SU-DHL-6 (cell line): ENCODE measurements around the gene PDE6D.

Source experiments
- H2AFZ ChIP-seq: fragments of 200-600 bp; sonication (generic); 2 replicates; pipeline ENCODE4 v1.6.1; 2014; ENCODE audit warnings: low read depth, mild to moderate bottlenecking, moderate library complexity, mixed read lengths, antibody characterized with exemption, low read length; ENCODE audit not compliant: severe bottlenecking
- H3F3A ChIP-seq: fragments of 200-600 bp; shearing (Covaris generic); 2 replicates; pipeline ENCODE4 v1.6.0; 2016; ENCODE audit warnings: antibody characterized with exemption, mild to moderate bottlenecking; ENCODE audit not compliant: insufficient read depth
- H3K27ac ChIP-seq: fragments of 200-600 bp; sonication (generic); 2 replicates; pipeline ENCODE4 v1.5.1; 2016; ENCODE audit warnings: low read depth, mild to moderate bottlenecking, low read length, moderate library complexity, mixed read lengths
- H3K27me3 ChIP-seq: fragments of 200-600 bp; sonication (generic), shearing (Covaris generic); 2 replicates; pipeline ENCODE4 v1.6.0; 2014; ENCODE audit warnings: mild to moderate bottlenecking, low read length
- H3K36me3 ChIP-seq: fragments of 200-600 bp; sonication (generic); 2 replicates; pipeline ENCODE4 v1.6.1; 2014; ENCODE audit warnings: mild to moderate bottlenecking, low read length, mixed read lengths
- H3K4me2 ChIP-seq: fragments of 300-600, 200-600 bp; shearing (Covaris generic), sonication (generic); 2 replicates; pipeline ENCODE4 v1.6.0; 2014; ENCODE audit warnings: low read length, low read depth, mild to moderate bottlenecking; ENCODE audit not compliant: poor library complexity, severe bottlenecking
- H3K4me3 ChIP-seq: fragments of 200-600 bp; sonication (generic); 2 replicates; pipeline ENCODE4 v1.5.1; 2014; ENCODE audit warnings: antibody characterized with exemption, low read length, mild to moderate bottlenecking, mixed read lengths; ENCODE audit not compliant: insufficient read depth, poor library complexity, severe bottlenecking
- H3K79me2 ChIP-seq: fragments of 200-600 bp; sonication (generic); 2 replicates; pipeline ENCODE4 v1.6.1; 2014; ENCODE audit warnings: mild to moderate bottlenecking, low read length, moderate library complexity; ENCODE audit not compliant: insufficient read depth
- H3K9ac ChIP-seq: fragments of 200-600 bp; sonication (generic); 2 replicates; pipeline ENCODE4 v1.7.0; 2014; ENCODE audit warnings: mild to moderate bottlenecking, low read length
- H3K9me2 ChIP-seq: fragments of 200-600 bp; sonication (generic); replicated peaks from 2 replicates; pipeline ENCODE4 v1.6.1; 2014; ENCODE audit warnings: low read length; ENCODE audit not compliant: insufficient read depth
- H3K9me3 ChIP-seq: fragments of 200-600 bp; sonication (generic); 2 replicates; pipeline ENCODE4 v1.6.1; 2014; ENCODE audit warnings: low read length, mixed read lengths; ENCODE audit not compliant: insufficient read depth
- H4K20me1 ChIP-seq: fragments of 200-600 bp; sonication (generic); 2 replicates; pipeline ENCODE4 v1.6.1; 2014; ENCODE audit warnings: low read depth, mild to moderate bottlenecking, antibody characterized with exemption, low read length, moderate library complexity, mixed read lengths
- CTCF ChIP-seq: fragments of 200-600 bp; sonication (generic); IDR thresholded peaks from one replicate; pipeline ENCODE4 v1.5.1; 2017; ENCODE audit warnings: antibody characterized with exemption, mild to moderate bottlenecking, low read length, moderate library complexity; ENCODE audit not compliant: insufficient read depth, poor library complexity, severe bottlenecking
- EZH2phosphoT487 ChIP-seq: fragments of 200-600 bp; sonication (generic), shearing (Covaris generic); conservative IDR thresholded peaks from 2 replicates; pipeline ENCODE4 v1.6.1; 2018; ENCODE audit warnings: mild to moderate bottlenecking, antibody characterized with exemption, low read length, moderate library complexity, mixed read lengths

The PDE6D gene

GRCh38 chr2:231722721-231723307, 58.3 kb downstream of the PDE6D start:
- H3K9me2 ChIP-seq: no peaks in the 10 kb centered on the region
- no peak overlapping the region for H3K4me2 ChIP-seq
- no peaks in the 10 kb centered on the region for H4K20me1 ChIP-seq
- no peaks in the 10 kb centered on the region; the same call in none of the 2 replicates for H3F3A ChIP-seq
- H3K27ac ChIP-seq: no peak overlapping the region
- no peaks in the 10 kb centered on the region for H3K9me3 ChIP-seq
- no peak overlapping the region for H2AFZ ChIP-seq
- no peaks in the 10 kb centered on the region for H3K27me3 ChIP-seq
- no peaks in the 10 kb centered on the region for H3K79me2 ChIP-seq
- no peak overlapping the region for H3K4me3 ChIP-seq
- no peaks in the 10 kb centered on the region for H3K36me3 ChIP-seq
- TF ChIP-seq CTCF (no peak), EZH2phosphoT487 (no peak)
- no peak overlapping the region for H3K9ac ChIP-seq

GRCh38 chr2:231720987-231721966, 59.8 kb downstream of the PDE6D start:
- Histone ChIP-seq H3K79me2 (no peaks in the 10 kb centered on the region), H4K20me1 (no peaks in the 10 kb centered on the region), H3K27ac (no peak overlapping the region), H3K4me3 (no peak overlapping the region), H3K4me2 (no peak overlapping the region), H3K36me3 (no peaks in the 10 kb centered on the region), H3K9me3 (no peaks in the 10 kb centered on the region), H3F3A (peaks cover 9% of the 10 kb centered on the region), H3K9ac (no peak overlapping the region), H3K27me3 (no peaks in the 10 kb centered on the region), H2AFZ (no peak overlapping the region), H3K9me2 (no peaks in the 10 kb centered on the region)
- TF ChIP-seq EZH2phosphoT487: no peak
- TF ChIP-seq CTCF: no peak

- Histone ChIP-seq H3K36me3 (no peaks in the 10 kb centered on the region), H3K27me3 (no peaks in the 10 kb centered on the region), H3K9me2 (no peaks in the 10 kb centered on the region), H2AFZ (no peak overlapping the region), H3K4me2 (no peak overlapping the region), H3K9me3 (no peaks in the 10 kb centered on the region), H4K20me1 (no peaks in the 10 kb centered on the region), H3K9ac (no peak overlapping the region), H3K79me2 (no peaks in the 10 kb centered on the region), H3K4me3 (no peak overlapping the region), H3K27ac (no peak overlapping the region), H3F3A (peaks cover 10% of the 10 kb centered on the region)
- no peak for TF ChIP-seq EZH2phosphoT487
These were observed 60.6 kb downstream of the PDE6D start for GRCh38 chr2:231720292-231720986.
